Measurements from ENCODE around the gene NOC2L.

GRCh38 chr1:1004780-1005697 is 46.0 kb upstream of the NOC2L start:
- TF ChIP-seq CTCF (IDR thresholded peaks at IDR 0.05) = no peak
- TF ChIP-seq EP300 (IDR thresholded peaks at IDR 0.05) = no peak
- no peak for TF ChIP-seq POLR2A (IDR thresholded peaks at IDR 0.05)
